CD4-positive, alpha-beta T cell treated with Interleukin-17A for 4 hours (primary cell): ENCODE measurements around the gene ADAM15.

Experiments
- DNase-seq: peaks from one replicate; pipeline ENCODE4 v3.0.0-alpha.2; 2020; ENCODE audit warnings: mixed read lengths

Gene ADAM15

DNA sequence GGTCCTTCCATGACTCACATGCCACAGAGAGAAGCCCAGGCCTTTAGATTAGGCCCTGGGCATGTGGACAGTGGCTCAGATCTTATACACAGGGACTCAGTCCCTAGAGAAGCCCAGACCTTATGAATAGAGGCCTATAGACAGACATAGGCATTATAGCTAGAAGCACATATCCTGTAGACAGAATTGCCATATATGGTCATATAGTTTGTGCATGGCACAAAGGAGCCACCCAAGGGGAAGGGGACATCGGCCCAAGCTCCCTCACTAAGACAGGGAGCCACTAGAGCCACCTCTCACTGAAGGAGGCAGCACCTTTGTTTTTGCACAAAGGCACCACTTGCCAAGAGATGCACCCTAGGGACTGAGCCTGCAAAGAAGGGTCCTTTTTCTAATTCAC lies 25.3 kb downstream of the ADAM15 start:
- no peak for DNase-seq

DNA sequence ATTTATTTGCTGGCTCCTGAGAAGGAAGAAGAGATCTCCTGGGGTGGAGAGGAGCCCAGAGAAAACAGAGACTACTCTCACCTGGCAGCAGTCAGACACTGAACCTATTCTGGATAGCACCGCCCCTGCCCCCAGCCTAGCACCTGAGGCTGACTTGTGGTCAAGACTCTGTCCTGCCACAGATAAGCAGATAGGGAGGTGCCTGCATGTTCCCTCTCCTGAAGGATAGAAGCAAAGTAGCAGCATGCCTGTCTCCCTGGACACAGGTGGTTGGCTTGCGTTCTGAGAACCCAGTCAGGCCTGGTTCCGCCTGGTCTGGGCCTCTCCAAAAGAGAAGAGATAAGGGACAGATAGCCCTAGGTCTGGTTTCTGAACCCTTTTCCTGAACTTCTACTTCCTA lies 26.2 kb downstream of the ADAM15 start:
- DNase-seq: no peak

DNA sequence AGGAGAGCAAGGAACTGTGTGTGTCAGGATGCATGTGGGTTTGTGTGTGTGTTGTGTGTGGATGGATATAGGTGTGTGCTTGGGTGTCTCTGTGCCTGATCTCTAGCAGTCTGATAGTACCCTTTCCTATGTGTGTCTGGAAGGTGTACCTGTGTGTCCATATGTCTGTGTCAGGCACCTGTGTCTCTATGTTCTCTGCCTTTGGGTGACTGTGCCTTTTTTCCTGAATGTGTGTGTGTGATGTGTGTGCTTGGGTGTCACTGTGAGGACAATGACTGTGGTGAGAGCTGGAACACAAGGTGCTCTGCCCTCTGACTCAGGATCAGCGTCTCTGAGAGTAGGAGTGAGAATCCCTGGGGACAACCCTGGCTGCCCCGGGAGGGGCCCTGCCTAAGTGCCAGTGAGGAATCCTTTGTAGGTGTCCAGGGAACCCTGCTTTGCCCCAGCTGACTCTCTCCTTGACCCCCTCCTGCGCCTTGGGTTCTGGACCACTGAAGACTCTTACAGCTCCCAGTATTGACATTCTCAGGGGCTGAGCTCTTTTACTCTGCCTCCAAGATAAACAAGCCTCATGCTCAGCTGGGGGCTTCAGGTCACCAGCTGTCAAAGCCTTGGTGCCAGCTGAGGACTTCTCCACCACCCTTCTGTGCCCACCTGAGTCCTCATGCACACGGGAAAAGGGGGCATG lies 26.8 kb downstream of the ADAM15 start:
- no peak for DNase-seq

- peak; percentile 79 for DNase-seq
These were observed 27.5 kb downstream of the ADAM15 start, which contains the start of gene EFNA3 for GRCh38 chr1:155078469-155079209. Gene EFNA3 (plus strand): TSS chr1:155078837. CDS start chr1:155078942, 105 bp downstream.

DNA sequence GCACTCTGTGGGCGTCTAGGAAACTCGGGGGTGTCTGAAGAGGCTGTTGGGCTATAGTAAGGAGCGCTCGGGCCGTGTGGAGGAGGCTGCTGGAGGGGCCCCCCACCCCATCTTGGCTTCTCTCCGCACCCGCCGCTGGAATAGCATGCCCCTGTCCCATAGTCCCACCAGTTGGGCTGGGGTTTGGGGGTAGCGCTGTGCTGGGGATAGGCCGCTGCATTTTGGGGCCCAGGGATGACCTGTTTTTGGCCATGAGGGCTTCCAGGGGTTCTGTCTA lies 28.0 kb downstream of the ADAM15 start:
- no peak for DNase-seq

DNA sequence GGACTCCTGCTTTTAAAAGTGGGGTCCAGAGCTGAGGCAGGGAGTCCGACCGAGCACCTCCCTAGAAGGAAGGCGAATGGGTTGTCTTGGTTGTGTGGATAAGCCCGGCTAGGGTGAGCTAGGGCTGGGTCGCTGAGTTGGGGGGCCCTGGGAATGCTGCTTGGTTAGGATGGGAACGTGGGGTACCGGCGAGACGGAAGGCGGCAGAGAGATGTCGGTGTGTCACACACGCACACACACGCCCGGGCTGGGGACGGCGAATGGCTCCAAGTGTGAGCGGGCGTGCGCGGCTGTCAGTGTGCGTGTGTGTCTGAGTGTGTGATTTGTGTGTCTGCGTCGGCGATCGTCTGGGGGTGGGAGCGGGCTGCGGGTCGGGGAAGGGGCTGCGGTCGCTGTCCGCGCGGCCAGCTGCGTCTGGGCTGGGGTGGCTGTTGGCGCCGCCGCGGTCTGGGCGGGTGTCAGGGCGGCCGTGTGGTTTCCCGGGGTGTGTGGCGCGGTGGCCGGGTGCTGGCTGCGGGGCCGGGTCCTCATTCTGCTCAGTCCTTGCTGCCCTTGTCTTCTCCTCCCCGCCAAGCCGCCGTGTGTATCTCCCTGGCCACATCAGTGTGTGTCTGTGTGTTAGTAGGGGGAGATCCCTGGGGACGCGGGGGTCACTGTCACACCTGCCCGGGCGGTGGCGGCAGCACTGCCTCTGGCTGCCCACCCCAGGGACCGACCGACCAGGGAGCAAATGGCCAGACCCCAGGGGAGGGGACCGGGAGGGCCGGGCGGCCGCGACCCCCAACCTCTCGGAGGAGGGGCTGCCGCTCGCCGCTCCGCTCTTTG lies 28.6 kb downstream of the ADAM15 start:
- peak; percentile 57 for DNase-seq

DNA sequence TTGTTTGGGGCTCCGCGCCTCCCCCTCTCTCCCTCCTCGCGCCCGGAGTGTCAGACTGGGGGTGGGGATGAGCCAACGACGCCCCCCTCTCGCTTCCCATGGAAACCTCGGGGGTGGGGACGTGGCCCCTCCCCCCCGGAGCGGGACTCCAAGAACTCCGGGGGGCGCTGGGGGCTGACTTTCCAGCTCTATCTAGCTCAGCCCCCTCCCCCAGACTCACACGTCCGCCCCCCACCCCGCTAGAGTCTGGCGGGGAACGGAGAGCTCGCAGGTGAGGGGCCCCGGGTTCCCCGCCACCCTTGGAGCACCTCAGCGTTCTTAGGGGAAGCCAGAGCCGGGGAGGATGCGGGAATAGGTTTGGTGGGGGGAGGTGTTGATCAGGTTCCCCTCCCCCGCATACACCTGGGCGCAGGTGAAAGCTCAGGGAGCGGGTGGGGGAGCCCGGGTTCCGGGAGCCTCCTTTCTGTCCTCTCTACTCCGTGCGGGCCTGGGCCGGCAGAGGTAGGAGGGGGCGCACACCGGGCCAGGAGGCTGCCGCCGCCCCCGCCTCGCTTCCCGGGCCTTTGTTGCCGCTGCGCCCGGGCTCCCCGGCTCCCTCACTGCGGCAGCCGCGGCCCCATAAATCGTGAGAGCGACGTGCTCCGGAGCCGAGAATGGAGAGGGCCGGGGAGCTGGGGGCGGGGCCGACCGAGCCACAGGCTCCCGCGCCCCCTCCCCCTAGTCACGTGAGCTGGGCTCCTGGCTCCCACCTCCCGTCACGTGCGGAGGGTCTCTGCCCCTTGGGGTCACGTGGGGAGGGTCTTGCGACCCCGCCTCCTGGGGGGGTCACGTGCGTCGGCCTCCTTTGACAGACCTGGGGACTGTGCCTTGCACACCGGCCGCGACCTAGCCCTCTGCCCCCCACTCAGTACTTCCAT lies 29.5 kb downstream of the ADAM15 start:
- peak; percentile 61 for DNase-seq

DNA sequence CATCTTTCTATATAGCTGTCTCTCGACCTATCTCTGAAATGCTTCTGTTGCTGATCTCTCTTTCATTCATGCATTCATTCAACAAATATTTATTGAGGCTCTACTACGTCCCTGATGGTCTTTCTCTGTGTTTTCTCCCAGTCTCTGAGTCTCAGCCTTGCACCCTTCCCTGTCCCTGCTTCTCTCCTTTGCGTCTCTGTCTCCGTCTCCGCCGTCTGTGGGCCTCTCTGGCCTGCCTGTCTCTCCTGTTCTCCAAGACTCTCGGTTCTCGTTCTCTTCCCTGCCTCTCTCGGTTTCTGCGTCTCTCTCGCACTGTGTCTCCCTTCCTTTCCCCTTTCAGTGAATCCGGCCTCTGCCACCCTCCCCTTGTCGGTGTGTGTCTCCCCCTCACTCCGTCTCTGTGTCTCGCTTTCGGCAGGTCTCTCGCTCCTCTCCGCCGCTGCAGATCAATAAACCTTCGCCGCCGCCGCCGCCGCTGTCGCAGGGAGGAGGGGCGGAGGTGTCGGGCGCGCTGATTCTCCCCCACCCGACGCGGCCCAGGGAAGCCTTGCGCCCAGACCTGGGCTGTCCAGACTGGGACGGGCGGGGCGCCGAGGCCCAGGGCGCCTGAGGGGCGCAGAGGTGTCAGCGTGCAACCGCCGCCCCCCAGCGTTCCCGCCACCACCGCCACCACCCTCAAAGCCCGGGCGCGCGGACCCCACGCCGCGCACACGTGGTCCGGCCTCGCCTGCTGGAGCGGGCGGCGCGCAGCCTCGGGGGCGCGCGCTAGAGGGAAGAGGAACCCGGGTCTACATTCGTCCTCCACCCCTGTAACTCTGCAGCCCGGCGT lies 30.6 kb downstream of the ADAM15 start:
- DNase-seq: peak; percentile 57

GRCh38 chr1:155082301-155083051 lies 31.4 kb downstream of the ADAM15 start:
- DNase-seq: peak; percentile 56

DNA sequence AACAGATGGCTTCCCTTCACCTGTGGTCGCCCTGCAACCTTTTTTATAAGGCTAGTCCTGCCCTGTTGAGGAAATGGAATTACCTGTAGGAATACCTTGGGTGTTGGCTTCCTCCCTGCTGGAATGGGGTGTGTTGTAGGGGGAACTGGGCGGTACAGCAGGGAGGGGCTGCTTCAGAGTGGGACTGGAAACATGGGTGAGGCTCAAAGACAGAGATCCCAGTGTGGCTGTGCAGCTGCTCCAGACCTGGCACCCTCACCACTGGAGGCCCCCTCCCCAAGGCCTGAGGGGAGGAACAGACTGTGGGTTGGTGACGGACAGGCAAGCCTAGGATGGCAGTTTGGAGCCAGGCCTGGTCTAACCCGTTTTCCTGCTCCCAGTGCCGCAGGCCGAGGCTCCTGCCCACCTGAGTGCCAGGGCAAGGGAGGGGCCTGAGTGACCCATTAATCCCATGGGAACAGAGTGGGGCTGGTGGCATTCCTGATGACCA lies 32.0 kb downstream of the ADAM15 start:
- no peak for DNase-seq

DNA sequence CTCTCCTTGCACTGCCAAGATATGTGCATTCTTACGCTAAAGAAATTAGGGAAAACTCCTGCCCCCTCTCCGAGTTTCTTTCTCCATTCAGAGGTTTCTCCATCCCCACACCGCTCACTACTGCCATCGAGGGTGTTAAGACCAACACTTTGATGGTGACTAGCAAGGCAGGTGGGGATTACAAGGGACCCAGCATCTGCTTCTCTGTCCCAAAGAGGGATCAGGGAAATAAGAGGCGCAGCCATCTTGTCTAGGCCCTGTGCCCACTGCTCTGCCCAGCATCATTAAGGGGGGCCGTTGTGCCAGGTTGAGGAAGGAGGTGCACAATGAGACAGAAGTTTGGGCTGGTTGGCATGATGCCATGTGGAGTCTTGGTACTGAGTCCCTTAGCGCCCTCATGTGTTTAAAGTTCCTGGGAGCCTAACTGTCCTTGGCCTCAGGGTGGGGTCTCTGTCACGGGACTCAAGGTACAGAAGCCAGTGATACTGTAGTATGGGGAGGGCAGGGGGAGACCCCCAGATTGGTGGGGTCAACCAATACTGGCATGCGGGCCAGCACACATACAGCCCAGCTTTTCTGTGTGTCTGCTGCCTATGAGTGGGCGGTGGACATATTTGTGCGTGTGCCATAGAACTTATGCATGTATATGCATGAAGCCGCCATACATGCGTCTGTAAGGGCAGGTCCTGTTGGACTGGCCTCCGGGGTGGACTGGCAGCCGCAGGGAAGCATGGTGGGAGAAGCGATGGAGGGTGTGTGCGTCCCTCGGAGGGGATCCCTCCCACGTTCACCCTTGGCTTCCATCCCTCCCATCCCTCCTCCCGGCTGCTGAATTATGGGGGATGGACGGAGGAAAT lies 33.0 kb downstream of the ADAM15 start:
- DNase-seq: peak; percentile 51

- peak; percentile 95 for DNase-seq
These were observed 33.8 kb downstream of the ADAM15 start for GRCh38 chr1:155084722-155085503.

GRCh38 chr1:155085504-155086127 lies 34.5 kb downstream of the ADAM15 start:
- DNase-seq: peak; percentile 88

GRCh38 chr1:155086128-155086741 lies 35.1 kb downstream of the ADAM15 start:
- DNase-seq: peak; percentile 84

DNA sequence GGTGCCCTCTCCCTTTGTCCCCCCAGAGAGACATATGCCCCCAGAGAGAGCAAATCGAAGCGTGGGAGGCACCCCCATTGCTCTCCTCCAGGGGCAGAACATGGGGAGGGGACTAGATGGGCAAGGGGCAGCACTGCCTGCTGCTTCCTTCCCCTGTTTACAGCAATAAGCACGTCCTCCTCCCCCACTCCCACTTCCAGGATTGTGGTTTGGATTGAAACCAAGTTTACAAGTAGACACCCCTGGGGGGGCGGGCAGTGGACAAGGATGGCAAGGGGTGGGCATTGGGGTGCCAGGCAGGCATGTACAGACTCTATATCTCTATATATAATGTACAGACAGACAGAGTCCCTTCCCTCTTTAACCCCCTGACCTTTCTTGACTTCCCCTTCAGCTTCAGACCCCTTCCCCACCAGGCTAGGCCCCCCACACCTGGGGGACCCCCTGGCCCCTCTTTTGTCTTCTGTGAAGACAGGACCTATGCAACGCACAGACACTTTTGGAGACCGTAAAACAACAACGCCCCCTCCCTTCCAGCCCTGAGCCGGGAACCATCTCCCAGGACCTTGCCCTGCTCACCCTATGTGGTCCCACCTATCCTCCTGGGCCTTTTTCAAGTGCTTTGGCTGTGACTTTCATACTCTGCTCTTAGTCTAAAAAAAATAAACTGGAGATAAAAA lies 35.9 kb downstream of the ADAM15 start:
- no peak for DNase-seq

GRCh38 chr1:155091071-155092051 lies 40.2 kb downstream of the ADAM15 start:
- peak; percentile 86 for DNase-seq
